Naive thymus-derived CD4-positive, alpha-beta T cell (primary cell): Measurements from ENCODE around the gene SIN3A. TPM values are rescaled to one million over a fixed set of nuclear protein-coding genes. Genes with fewer than 3 reads are reported as not detected.

Experiments used
- ATAC-seq: fragments of 150-1000 bp; cut with Tn5 transposase; 2 replicates; pipeline ENCODE4 v1.10.0; 2021; ENCODE audit warnings: mild to moderate bottlenecking, moderate library complexity
- CTCF ChIA-PET: fragments of 350-600 bp; sonication (Branson Sonifier 250); formaldehyde crosslinking; loops from one replicate; lab custom pipeline; 2021; ENCODE audit warnings: antibody characterized with exemption; lab: Charles Lee
- POLR2A ChIA-PET: fragments of 350-600 bp; sonication (Branson Sonifier 250); formaldehyde crosslinking; loops from one replicate; lab custom pipeline; 2021; ENCODE audit warnings: antibody characterized with exemption, inconsistent platforms; lab: Charles Lee
- DNase-seq, 9 donors: peaks; one replicate each; pipeline versions ENCODE4 v3.0.0 to v3.0.0-alpha.2; 2020 to 2022; ENCODE audit warnings: mixed read lengths in 1 of 9
- H3K27ac ChIP-seq: one replicate; pipeline ENCODE4 v1.7.0; 2013; ENCODE audit warnings: mild to moderate bottlenecking, low read depth, low read length, moderate library complexity
- H3K27me3 ChIP-seq, 2 donors: one replicate each; pipeline ENCODE4 v1.7.0; 2013; ENCODE audit warnings: low read length in 2 of 2, mild to moderate bottlenecking in 2 of 2, moderate library complexity in 2 of 2; ENCODE audit not compliant: control insufficient read depth in 2 of 2, insufficient read depth in 2 of 2
- H3K36me3 ChIP-seq, 3 experiments: 1 replicate in 2 of 3; 2 replicates in 1 of 3; pipeline ENCODE4 v1.7.0; 2013; ENCODE audit warnings: low read length in 3 of 3, mild to moderate bottlenecking in 3 of 3, moderate library complexity in 1 of 3; ENCODE audit not compliant: insufficient read depth in 3 of 3, control insufficient read depth in 2 of 3
- H3K4me1 ChIP-seq, 2 donors: one replicate each; pipeline ENCODE4 v1.7.0; 2013; ENCODE audit warnings: low read length in 2 of 2, mild to moderate bottlenecking in 2 of 2, moderate library complexity in 1 of 2; ENCODE audit not compliant: control insufficient read depth in 2 of 2, insufficient read depth in 2 of 2
- H3K4me3 ChIP-seq: 2 replicates; pipeline ENCODE4 v1.7.0; 2013; ENCODE audit warnings: mild to moderate bottlenecking, low read length
- H3K9me3 ChIP-seq, 3 experiments: 1 replicate in 2 of 3; 2 replicates in 1 of 3; pipeline ENCODE4 v1.7.0; 2013; ENCODE audit warnings: low read length in 3 of 3; ENCODE audit not compliant: control insufficient read depth in 2 of 3
- H3K27ac Mint-ChIP-seq, 9 donors: one replicate each; pipeline ENCODE4 v1.8.0; 2020 to 2022; ENCODE audit warnings: mixed read lengths in 9 of 9, mild to moderate bottlenecking in 8 of 9, moderate library complexity in 5 of 9, inconsistent platforms in 2 of 9
- H3K27me3 Mint-ChIP-seq, 5 donors: one replicate each; pipeline ENCODE4 v1.8.0; 2021 to 2022; ENCODE audit warnings: mixed read lengths in 5 of 5, mild to moderate bottlenecking in 1 of 5
- H3K36me3 Mint-ChIP-seq, 5 donors: one replicate each; pipeline ENCODE4 v1.8.0; 2020 to 2022; ENCODE audit warnings: mixed read lengths in 5 of 5, mild to moderate bottlenecking in 3 of 5, inconsistent platforms in 1 of 5
- H3K4me1 Mint-ChIP-seq, 7 donors: one replicate each; pipeline ENCODE4 v1.8.0; 2020 to 2022; ENCODE audit warnings: mixed read lengths in 7 of 7, mild to moderate bottlenecking in 3 of 7, inconsistent platforms in 1 of 7
- H3K4me3 Mint-ChIP-seq, 10 donors: one replicate each; pipeline ENCODE4 v1.8.0; 2020 to 2022; ENCODE audit warnings: mild to moderate bottlenecking in 10 of 10, mixed read lengths in 10 of 10, moderate library complexity in 6 of 10, inconsistent platforms in 2 of 10
- H3K9me3 Mint-ChIP-seq, 11 donors: one replicate each; pipeline ENCODE4 v1.8.0; 2020 to 2022; ENCODE audit warnings: mixed read lengths in 11 of 11, mild to moderate bottlenecking in 4 of 11, inconsistent platforms in 1 of 11, moderate library complexity in 1 of 11
- intact Hi-C, 2 donors: fragments of 100-400 bp; cut with micrococcal nuclease; formaldehyde crosslinking; loops; one replicate each; pipeline ENCODE4 v1.15.1; 2023
- polyA plus RNA-seq, 2 donors: library from polyadenylated mRNA; unstranded; fragments of 300-500 nt; fragmentation: Illumina TruSeq; gene quantifications; one replicate each; pipeline ENCODE4 v1.2.3, GENCODE V29; 2021
- total RNA-seq, 6 experiments: library from RNA in 5 of 6; stranded (reverse) in 5 of 6; gene quantifications; 1 replicate in 5 of 6; 2 replicates in 1 of 6; pipeline ENCODE4 v1.2.3 and lab custom pipeline; 2021 to 2026

Gene SIN3A
- total and polyA plus RNA-seq, 7 experiments from 2014 or later: 18.0 to 139 (median 120) TPM

DNA sequence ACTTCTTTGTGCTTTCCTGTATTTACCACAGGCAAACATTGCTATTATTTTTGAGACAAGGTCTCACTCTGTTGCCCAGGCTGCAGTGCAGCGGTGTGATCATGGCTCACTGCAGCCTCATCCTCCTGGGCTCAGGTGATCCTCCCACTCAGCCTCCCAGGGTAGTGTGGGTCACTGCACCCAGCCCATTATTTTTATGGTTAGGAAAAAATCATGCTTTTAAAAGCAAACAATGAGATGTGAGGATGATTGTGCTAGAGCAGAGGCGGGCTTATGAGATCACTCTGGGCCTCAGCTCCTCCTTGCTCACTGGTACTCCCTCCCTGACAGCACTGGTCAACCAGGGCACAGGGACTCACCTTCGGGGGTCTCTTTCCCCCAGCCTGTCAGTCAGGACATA is 85.3 kb downstream of the SIN3A start:
- no peak overlapping the region for H3K4me3 ChIP-seq
- Mint-ChIP-seq H3K4me3 (peak overlapping the region in 1 of 10 donors; percentile 45), H3K27me3 (no peaks in the 10 kb centered on the region), H3K9me3 (peaks cover 0 to 2% (median 0%) of the 10 kb centered on the region in 11 donors), H3K27ac (peak overlapping the region in 1 of 9 donors; percentile 41), H3K36me3 (peaks cover 0 to 7% (median 3%) of the 10 kb centered on the region in 5 donors), H3K4me1 (peaks cover 8 to 28% (median 24%) of the 10 kb centered on the region in 7 donors)
- H3K27ac ChIP-seq: peak overlapping the region; percentile 26
- H3K4me1 ChIP-seq: peaks cover 11 to 15% of the 10 kb centered on the region in 2 donors
- DNase-seq (no peak), ATAC-seq (no peak)
- intact Hi-C loops: loop anchor here (2.0 to 10.0 kb wide), 3 partner anchors 17 to 209 kb away; partner anchors contain the start of genes C15orf39 (in 1 of the 2) and PTPN9 (in 1 of the 2)
- peaks cover 12 to 66% (median 12%) of the 10 kb centered on the region in 3 experiments for H3K36me3 ChIP-seq
- H3K9me3 ChIP-seq: no peaks in the 10 kb centered on the region
- ChIA-PET CTCF (interaction anchor here (3.6 kb wide), 1 partner anchor 275 kb away, joined by 57 read pairs; the partner anchor contains the start of gene IMP3), POLR2A (interaction anchor here (0.7 to 4.6 kb wide), 4 partner anchors 12 to 825 kb away, joined by 4 to 83 read pairs (median 38); partner anchors contain the start of genes ARID3B, IMP3 and SNUPN)
- no peaks in the 10 kb centered on the region for H3K27me3 ChIP-seq

DNA sequence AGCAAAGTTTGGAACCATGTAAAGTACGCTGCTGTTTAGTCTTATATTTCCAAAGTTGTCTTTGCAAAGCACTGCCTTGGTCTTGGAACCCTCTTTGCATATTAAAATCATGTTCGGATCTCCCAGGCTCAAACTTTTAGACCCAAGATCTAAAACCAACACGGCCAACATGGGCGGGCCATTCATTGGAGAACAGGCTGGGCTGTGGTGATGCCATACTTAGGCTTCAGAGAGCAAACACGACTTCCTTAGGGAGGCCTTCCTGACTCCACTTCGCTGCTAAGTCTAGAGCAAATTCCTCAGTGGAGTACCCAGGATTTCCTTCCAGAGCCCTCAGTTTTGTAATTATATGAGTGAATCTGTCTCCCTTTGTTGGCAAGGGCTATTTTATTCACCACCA is 86.6 kb downstream of the SIN3A start:
- CTCF ChIA-PET: no interaction called here

GRCh38 chr15:75363786-75364185 is 87.7 kb downstream of the SIN3A start:
- H3K9me3 ChIP-seq: no peaks in the 10 kb centered on the region
- no peaks in the 10 kb centered on the region for H3K27me3 Mint-ChIP-seq
- peaks cover under 1 to 16% (median 11%) of the 10 kb centered on the region in 7 donors for H3K4me1 Mint-ChIP-seq
- H3K27me3 ChIP-seq: no peaks in the 10 kb centered on the region
- peaks cover 0 to 8% (median 4%) of the 10 kb centered on the region in 5 donors for H3K36me3 Mint-ChIP-seq
- no peaks in the 10 kb centered on the region for H3K9me3 Mint-ChIP-seq
- peaks cover 7 to 8% of the 10 kb centered on the region in 2 donors for H3K4me1 ChIP-seq
- no peak overlapping the region for H3K4me3 Mint-ChIP-seq
- ChIA-PET POLR2A (interaction anchor here (0.6 to 1.0 kb wide), 3 partner anchors 17 to 903 kb away, joined by 3 read pairs; partner anchors contain the start of genes IMP3 and NEIL1), CTCF (no interaction called here)
- no peak overlapping the region for H3K4me3 ChIP-seq
- H3K36me3 ChIP-seq: peaks cover 8 to 88% (median 18%) of the 10 kb centered on the region in 3 experiments
- ATAC-seq (no peak), DNase-seq (no peak)
- H3K27ac Mint-ChIP-seq: no peak overlapping the region
- H3K27ac ChIP-seq: no peak overlapping the region
- intact Hi-C loops: loop anchor here in 1 of 2 donors (10.0 kb wide), 1 partner anchor 211 kb away; the partner anchor contains the start of gene PTPN9

More for the DNA sequence above, 86.6 kb downstream of the SIN3A start:
- intact Hi-C loops: loop anchor here (5.0 to 10.0 kb wide), 2 partner anchors 163 to 210 kb away; partner anchors contain the start of genes C15orf39 (in 1 of the 2) and PTPN9 (in 1 of the 2)
- Histone ChIP-seq H3K4me3 (no peak overlapping the region), H3K4me1 (peaks cover 11 to 15% of the 10 kb centered on the region in 2 donors), H3K9me3 (no peaks in the 10 kb centered on the region), H3K36me3 (peaks cover 8 to 77% (median 12%) of the 10 kb centered on the region in 3 experiments), H3K27me3 (no peaks in the 10 kb centered on the region), H3K27ac (no peak overlapping the region)
- Mint-ChIP-seq H3K4me3 (no peak overlapping the region), H3K4me1 (peaks cover 8 to 27% (median 22%) of the 10 kb centered on the region in 7 donors), H3K9me3 (no peaks in the 10 kb centered on the region), H3K36me3 (peaks cover 0 to 8% (median 4%) of the 10 kb centered on the region in 5 donors), H3K27me3 (no peaks in the 10 kb centered on the region), H3K27ac (peak overlapping the region in 1 of 9 donors; percentile 65)
- DNase-seq: no peak
- no peak for ATAC-seq
- POLR2A ChIA-PET: no interaction called here

GRCh38 chr15:75362642-75363249 is 88.7 kb downstream of the SIN3A start:
- ChIA-PET POLR2A (interaction anchor here (1.1 to 1.4 kb wide), 2 partner anchors 10 to 26 kb away, joined by 3 to 4 read pairs; no protein-coding TSS in a partner anchor), CTCF (no interaction called here)

DNA sequence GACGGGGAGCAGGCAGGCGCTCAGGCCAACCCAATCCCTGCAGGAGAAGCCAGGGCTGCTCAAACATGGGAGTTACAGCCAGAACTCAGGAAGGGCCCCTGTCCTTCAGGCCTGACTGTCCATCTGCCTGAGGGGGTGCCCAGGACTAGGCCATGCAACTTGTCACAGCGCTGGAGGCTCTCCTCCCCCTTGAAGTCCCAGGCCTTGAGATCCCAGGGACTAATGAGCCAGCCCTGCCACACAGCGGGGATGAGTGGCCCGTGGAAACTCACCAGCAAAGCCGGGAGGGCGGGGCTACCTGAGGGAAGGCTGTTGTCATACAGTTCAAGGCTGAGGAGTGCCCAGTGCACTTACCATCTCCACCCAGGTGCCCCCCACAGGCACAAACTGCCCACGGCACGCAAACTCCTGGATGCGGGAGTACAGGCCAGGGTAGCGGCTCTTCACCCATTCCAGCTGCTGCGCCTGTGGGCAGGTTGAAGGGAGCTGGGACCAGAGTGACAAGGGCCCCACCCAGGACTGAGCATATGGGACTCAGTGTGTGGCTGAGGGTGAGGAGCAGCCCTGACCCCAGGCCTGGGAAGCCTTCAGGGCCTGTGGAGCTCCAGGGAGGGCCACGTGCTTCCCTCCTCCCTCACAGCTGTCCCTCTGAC is 89.4 kb downstream of the SIN3A start:
- Mint-ChIP-seq H3K27me3 (no peaks in the 10 kb centered on the region), H3K9me3 (no peaks in the 10 kb centered on the region), H3K36me3 (peaks cover 0 to 12% (median 4%) of the 10 kb centered on the region in 5 donors)

More at GRCh38 chr15:75362642-75363249, 88.7 kb downstream of the SIN3A start:
- no peak for DNase-seq
- H3K27ac ChIP-seq: no peak overlapping the region
- ATAC-seq: no peak
- Mint-ChIP-seq H3K4me1 (peaks cover 0 to 12% (median 6%) of the 10 kb centered on the region in 7 donors), H3K9me3 (no peaks in the 10 kb centered on the region), H3K27me3 (no peaks in the 10 kb centered on the region), H3K4me3 (no peak overlapping the region), H3K27ac (no peak overlapping the region), H3K36me3 (peaks cover 0 to 12% (median 4%) of the 10 kb centered on the region in 5 donors)
- H3K36me3 ChIP-seq: peaks cover 8 to 92% (median 21%) of the 10 kb centered on the region in 3 experiments
- H3K9me3 ChIP-seq: no peaks in the 10 kb centered on the region
- intact Hi-C loops: loop anchor here in 1 of 2 donors (10.0 kb wide), 1 partner anchor 212 kb away; the partner anchor contains the start of gene PTPN9
- H3K4me1 ChIP-seq: peaks cover 7% of the 10 kb centered on the region in 2 donors
- H3K4me3 ChIP-seq: no peak overlapping the region
- H3K27me3 ChIP-seq: no peaks in the 10 kb centered on the region

More for the DNA sequence above, 89.4 kb downstream of the SIN3A start:
- intact Hi-C loops: loop anchor here in 1 of 2 donors (10.0 kb wide), 1 partner anchor 213 kb away; the partner anchor contains the start of gene PTPN9
- H3K27ac Mint-ChIP-seq: no peak overlapping the region
- ChIA-PET CTCF (no interaction called here), POLR2A (interaction anchor here (1.1 to 1.4 kb wide), 2 partner anchors 9 to 26 kb away, joined by 3 to 4 read pairs; no protein-coding TSS in a partner anchor)
- H3K4me1 ChIP-seq: peaks cover under 1% of the 10 kb centered on the region in 2 donors
- no peaks in the 10 kb centered on the region for H3K27me3 ChIP-seq
- ATAC-seq (no peak), DNase-seq (no peak)
- no peaks in the 10 kb centered on the region for H3K9me3 ChIP-seq
- H3K4me1 Mint-ChIP-seq: peaks cover 0 to 6% (median 5%) of the 10 kb centered on the region in 7 donors
- no peak overlapping the region for H3K27ac ChIP-seq
- no peak overlapping the region for H3K4me3 ChIP-seq
- H3K4me3 Mint-ChIP-seq: no peak overlapping the region
- H3K36me3 ChIP-seq: peaks cover 8 to 92% (median 21%) of the 10 kb centered on the region in 3 experiments
